GM12878 (cell line): ENCODE measurements around the gene TACR2. TPM values are rescaled to one million over a fixed set of nuclear protein-coding genes. Genes with fewer than 3 reads are reported as not detected.

Source experiments
- ATAC-seq: fragments of 200-7000 bp; cut with Tn5 transposase; 3 replicates; pipeline ENCODE4 v1.9.1; 2020; ENCODE audit warnings: mild to moderate bottlenecking, moderate library complexity
- BruUV-seq: library from RNA; stranded (reverse); fragments of 400-500 nt; replicated peaks from 2 replicates; lab custom pipeline; 2021; lab: Mats Ljungman, UMichigan
- CTCF ChIA-PET: fragments of 300-600 bp; sonication (Branson Sonifier 250); formaldehyde crosslinking; extraction: SDS; loops from one replicate; lab custom pipeline; 2021; ENCODE audit warnings: inconsistent platforms; lab: Yijun Ruan, JAX
- POLR2A ChIA-PET: fragments of 350-600 bp; formaldehyde crosslinking; extraction: SDS; loops from one replicate; lab custom pipeline; 2021; ENCODE audit warnings: inconsistent platforms; lab: Charles Lee
- RAD21 ChIA-PET: fragments of 300-600 bp; sonication (Branson Sonifier 250); formaldehyde crosslinking; loops from one replicate; lab custom pipeline; 2023; ENCODE audit warnings: antibody characterized with exemption; ENCODE audit not compliant: unreplicated experiment; lab: Charles Lee
- SMC1A ChIA-PET: fragments of 300-600 bp; sonication (Branson Sonifier 250); formaldehyde crosslinking; loops from one replicate; lab custom pipeline; 2023; ENCODE audit not compliant: unreplicated experiment, uncharacterized antibody; lab: Charles Lee
- DNase-seq: peaks from one replicate; pipeline ENCODE4 v3.0.0-alpha.2; 2011; ENCODE audit warnings: low read depth, low spot score
- FAIRE-seq: peaks from 3 replicates; lab custom pipeline; 2011; peaks lifted over from hg19 to GRCh38; lab: Jason Lieb, UNC
- H2AFZ ChIP-seq: 2 replicates; pipeline ENCODE4 v1.6.0; 2011; ENCODE audit warnings: low read depth, low read length, control low read depth; ENCODE audit not compliant: control insufficient read depth
- H3K27ac ChIP-seq: 2 replicates; pipeline ENCODE4 v1.5.1; 2011; ENCODE audit warnings: control low read depth; ENCODE audit not compliant: control insufficient read depth, insufficient read depth
- H3K27me3 ChIP-seq, 2 experiments: replicated peaks in 1 of 2; 2 replicates each; pipeline versions ENCODE4 v1.6.0 to v1.6.1; 2011; ENCODE audit warnings: low read length in 1 of 2; ENCODE audit not compliant: control insufficient read depth in 2 of 2, insufficient read depth in 2 of 2
- H3K36me3 ChIP-seq, 2 experiments: 2 replicates each; pipeline ENCODE4 v1.5.1; 2011; ENCODE audit warnings: low read length in 1 of 2; ENCODE audit not compliant: control insufficient read depth in 2 of 2, insufficient read depth in 2 of 2
- H3K4me1 ChIP-seq: 2 replicates; pipeline ENCODE4 v1.6.1; 2011; ENCODE audit warnings: mild to moderate bottlenecking, low read length, moderate library complexity, mixed read lengths; ENCODE audit not compliant: control insufficient read depth, insufficient read depth
- H3K4me2 ChIP-seq: 2 replicates; pipeline ENCODE4 v1.6.0; 2011; ENCODE audit warnings: control low read depth; ENCODE audit not compliant: control insufficient read depth, insufficient read depth
- H3K4me3 ChIP-seq: fragments of 200-600 bp; sonication (generic); 2 replicates; pipeline ENCODE4 v1.5.1; 2016
- H3K79me2 ChIP-seq: 2 replicates; pipeline ENCODE4 v1.6.0; 2011; ENCODE audit warnings: low read length; ENCODE audit not compliant: control insufficient read depth, insufficient read depth
- H3K9ac ChIP-seq: 2 replicates; pipeline ENCODE4 v1.8.0; 2011; ENCODE audit warnings: low read length, control low read depth, mixed read lengths; ENCODE audit not compliant: control insufficient read depth, insufficient read depth
- H3K9me3 ChIP-seq: replicated peaks from 3 replicates; pipeline ENCODE4 v1.5.1; 2011; ENCODE audit warnings: mild to moderate bottlenecking, low read length; ENCODE audit not compliant: control insufficient read depth, insufficient read depth
- H4K20me1 ChIP-seq: 2 replicates; pipeline ENCODE4 v1.6.0; 2011; ENCODE audit not compliant: control insufficient read depth, insufficient read depth
- IKZF1 ChIP-seq: fragments of 450-650 bp; conservative IDR thresholded peaks from 2 replicates; pipeline ENCODE4 v1.6.1; 2017; ENCODE audit warnings: antibody characterized with exemption, mild to moderate bottlenecking
- IRF3 ChIP-seq: fragments of 450-650 bp; IDR thresholded peaks from 2 replicates; pipeline ENCODE4 v1.6.1; 2014; ENCODE audit warnings: mild to moderate bottlenecking
- KAT2A ChIP-seq: conservative IDR thresholded peaks from 2 replicates; pipeline ENCODE4 v1.6.1; 2011; ENCODE audit warnings: low read depth, low read length; ENCODE audit not compliant: control insufficient read depth
- MLLT1 ChIP-seq: fragments of 450-650 bp; IDR thresholded peaks from 2 replicates; pipeline ENCODE4 v1.6.1; 2016; ENCODE audit warnings: mild to moderate bottlenecking
- SPI1 ChIP-seq: IDR thresholded peaks from 2 replicates; pipeline ENCODE4 v1.6.1; 2011; ENCODE audit warnings: low read depth, mild to moderate bottlenecking, low read length, moderate library complexity, borderline replicate concordance; ENCODE audit not compliant: insufficient read depth
- ZNF207 ChIP-seq: fragments of 450-650 bp; IDR thresholded peaks from 2 replicates; pipeline ENCODE4 v1.6.1; 2014; ENCODE audit warnings: antibody characterized with exemption, mild to moderate bottlenecking, borderline replicate concordance
- WGBS: methylation state at CpG from one replicate; pipeline ENCODE4 v1.1.6; 2016; ENCODE audit warnings: low lambda C conversion rate; ENCODE audit not compliant: insufficient replicate concordance, insufficient coverage; ENCODE audit errors: missing lambda C conversion rate; 5-methylcytosine and 5-hydroxymethylcytosine counted together
- in situ Hi-C: fragments of 300-500 bp; cut with MboI; formaldehyde crosslinking; loops from 9 replicates; pipeline ENCODE4 v1.14.3; 2018; ENCODE audit warnings: mixed read lengths
- intact Hi-C: fragments of 100-400 bp; cut with micrococcal nuclease; formaldehyde crosslinking; loops from one replicate; pipeline ENCODE4 v1.14.2; 2022; ENCODE audit not compliant: unreplicated experiment
- polyA plus RNA-seq, 11 experiments: library from polyadenylated mRNA; depleted of rRNA in 4 of 11; unstranded in 6 of 11; stranded (reverse) in 5 of 11; fragments of >200 nt; fragmentation: Nextera tagmentation in 4 of 11; fragmentation: Illumina TruSeq in 1 of 11; extraction: Ambion mirVana in 4 of 11; extraction: Trizol in 1 of 11; gene quantifications; 1 replicate in 1 of 11; 2 replicates in 10 of 11; pipeline versions ENCODE4 v1.2.1 to v1.2.3, GENCODE V29; 2011 to 2016; ENCODE audit warnings: inconsistent platforms in 2 of 11, missing spikeins in 2 of 11, low read depth in 1 of 11
- total RNA-seq, 4 experiments: library from RNA; depleted of rRNA in 3 of 4; stranded (reverse); fragments of >200 nt in 3 of 4; fragmentation: Illumina TruSeq in 1 of 4; extraction: Trizol in 1 of 4; gene quantifications; 2 replicates each; pipeline versions ENCODE4 v1.2.1 to v1.2.3, GENCODE V29; 2013 to 2021
- TF ChIP-seq, protein P1 (sequence below): fragments of 450-650 bp; IDR thresholded peaks from 2 replicates; pipeline ENCODE4 v1.6.1; 2017; ENCODE audit warnings: mild to moderate bottlenecking, moderate library complexity

The TACR2 gene
- total and polyA plus RNA-seq, 10 of the 15 experiments (the other 5 are each of a cell fraction or from before 2014, with no cell fraction given): 0.11 TPM; not detected in 9

- no peak overlapping the region for H3K4me3 ChIP-seq
- in situ Hi-C loops: no loop called here
- no TSS peak for BruUV-seq
- POLR2A ChIA-PET: no interaction called here
- H3K27me3 ChIP-seq: no peaks in the 10 kb centered on the region
- H3K9ac ChIP-seq: no peak overlapping the region
- RAD21 ChIA-PET: no interaction called here
- H3K4me1 ChIP-seq: peaks cover 19% of the 10 kb centered on the region
- no peaks in the 10 kb centered on the region; a peak in 1 of 4 replicates for H3K36me3 ChIP-seq
- H3K4me2 ChIP-seq: no peak overlapping the region
- H4K20me1 ChIP-seq: no peaks in the 10 kb centered on the region
- no peaks in the 10 kb centered on the region for H3K9me3 ChIP-seq
- TF ChIP-seq ZNF207: no peak
- intact Hi-C loops: no loop called here
- H3K27ac ChIP-seq: no peak overlapping the region
- FAIRE-seq: no peak
- CTCF ChIA-PET: interaction anchor here (0.6 to 2.1 kb wide), 2 partner anchors 9 to 326 kb away, joined by 3 to 11 read pairs; no protein-coding TSS in a partner anchor
- WGBS: 48% methylated on average over 8 of the region's 8 CpGs
- SMC1A ChIA-PET: no interaction called here
- no peak overlapping the region for H2AFZ ChIP-seq
- H3K79me2 ChIP-seq: no peaks in the 10 kb centered on the region
- ATAC-seq: no peak
- no peak for DNase-seq
Observed at GRCh38 chr10:69459101-69459790, 42.5 kb upstream of the TACR2 start.

DNA sequence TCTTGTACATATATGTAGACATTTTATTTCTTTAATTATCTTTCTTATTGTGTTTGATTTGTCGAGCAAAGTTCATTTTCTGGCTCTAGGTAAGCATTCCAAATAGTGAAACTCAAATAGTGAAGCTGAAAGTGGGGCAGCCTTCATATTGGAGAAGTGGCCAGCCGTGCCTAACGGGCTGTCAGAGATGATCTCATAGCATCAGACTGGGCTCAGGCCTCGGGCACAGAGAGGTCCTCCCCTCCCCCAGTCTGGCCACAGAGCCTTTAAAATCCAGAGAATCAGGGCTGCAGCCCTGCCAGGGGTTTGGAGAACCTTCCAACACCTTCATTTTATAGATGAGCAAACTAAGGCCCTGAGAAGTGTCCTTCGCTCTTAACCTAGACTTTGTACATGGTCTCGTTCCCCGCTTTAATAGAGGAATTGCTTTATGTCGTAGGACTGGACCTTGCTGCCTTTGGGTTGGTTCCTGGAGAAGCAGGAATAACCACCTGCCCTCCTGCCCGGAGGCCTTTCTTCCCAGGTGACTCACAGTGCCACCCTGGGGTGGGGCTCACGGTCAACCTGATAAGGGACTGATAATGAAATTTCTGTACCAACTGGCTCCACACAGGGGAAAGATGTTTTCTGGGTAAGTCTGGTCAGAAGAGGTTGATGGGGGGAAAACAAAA lies 41.8 kb upstream of the TACR2 start:
- Histone ChIP-seq H3K27ac (no peak overlapping the region), H3K36me3 (no peaks in the 10 kb centered on the region; a peak in 1 of 4 replicates), H3K27me3 (no peaks in the 10 kb centered on the region), H3K4me2 (no peak overlapping the region; the same call in 1 of the 2 replicates), H4K20me1 (no peaks in the 10 kb centered on the region), H3K4me1 (peaks cover 15% of the 10 kb centered on the region), H2AFZ (no peak overlapping the region), H3K4me3 (no peak overlapping the region), H3K9ac (no peak overlapping the region), H3K9me3 (no peaks in the 10 kb centered on the region), H3K79me2 (no peaks in the 10 kb centered on the region)
- POLR2A ChIA-PET: interaction anchor here (1.1 to 2.1 kb wide), 2 partner anchors 10 to 11 kb away, joined by 4 to 5 read pairs; no protein-coding TSS in a partner anchor
- intact Hi-C loops (no loop called here), in situ Hi-C loops (no loop called here)
- DNase-seq: no peak
- SMC1A ChIA-PET: interaction anchor here (2.2 kb wide), 1 partner anchor 12 kb away, joined by 6 read pairs; no protein-coding TSS in a partner anchor
- peak; percentile 66 for ATAC-seq
- FAIRE-seq: no peak
- CTCF ChIA-PET: interaction anchor here (0.6 to 1.2 kb wide), 3 partner anchors 10 to 326 kb away, joined by 3 read pairs; no protein-coding TSS in a partner anchor
- RAD21 ChIA-PET: no interaction called here
- BruUV-seq: no TSS peak
- 42% methylated on average over 10 of the region's 10 CpGs for WGBS
- TF ChIP-seq IKZF1 (peak; percentile 21; the same call in 1 of the 2 replicates), IRF3 (no peak), SPI1 (peak; percentile 33; the same call in 1 of the 2 replicates), KAT2A (no peak), MLLT1 (no peak)
- TF ChIP-seq, protein P1, sequence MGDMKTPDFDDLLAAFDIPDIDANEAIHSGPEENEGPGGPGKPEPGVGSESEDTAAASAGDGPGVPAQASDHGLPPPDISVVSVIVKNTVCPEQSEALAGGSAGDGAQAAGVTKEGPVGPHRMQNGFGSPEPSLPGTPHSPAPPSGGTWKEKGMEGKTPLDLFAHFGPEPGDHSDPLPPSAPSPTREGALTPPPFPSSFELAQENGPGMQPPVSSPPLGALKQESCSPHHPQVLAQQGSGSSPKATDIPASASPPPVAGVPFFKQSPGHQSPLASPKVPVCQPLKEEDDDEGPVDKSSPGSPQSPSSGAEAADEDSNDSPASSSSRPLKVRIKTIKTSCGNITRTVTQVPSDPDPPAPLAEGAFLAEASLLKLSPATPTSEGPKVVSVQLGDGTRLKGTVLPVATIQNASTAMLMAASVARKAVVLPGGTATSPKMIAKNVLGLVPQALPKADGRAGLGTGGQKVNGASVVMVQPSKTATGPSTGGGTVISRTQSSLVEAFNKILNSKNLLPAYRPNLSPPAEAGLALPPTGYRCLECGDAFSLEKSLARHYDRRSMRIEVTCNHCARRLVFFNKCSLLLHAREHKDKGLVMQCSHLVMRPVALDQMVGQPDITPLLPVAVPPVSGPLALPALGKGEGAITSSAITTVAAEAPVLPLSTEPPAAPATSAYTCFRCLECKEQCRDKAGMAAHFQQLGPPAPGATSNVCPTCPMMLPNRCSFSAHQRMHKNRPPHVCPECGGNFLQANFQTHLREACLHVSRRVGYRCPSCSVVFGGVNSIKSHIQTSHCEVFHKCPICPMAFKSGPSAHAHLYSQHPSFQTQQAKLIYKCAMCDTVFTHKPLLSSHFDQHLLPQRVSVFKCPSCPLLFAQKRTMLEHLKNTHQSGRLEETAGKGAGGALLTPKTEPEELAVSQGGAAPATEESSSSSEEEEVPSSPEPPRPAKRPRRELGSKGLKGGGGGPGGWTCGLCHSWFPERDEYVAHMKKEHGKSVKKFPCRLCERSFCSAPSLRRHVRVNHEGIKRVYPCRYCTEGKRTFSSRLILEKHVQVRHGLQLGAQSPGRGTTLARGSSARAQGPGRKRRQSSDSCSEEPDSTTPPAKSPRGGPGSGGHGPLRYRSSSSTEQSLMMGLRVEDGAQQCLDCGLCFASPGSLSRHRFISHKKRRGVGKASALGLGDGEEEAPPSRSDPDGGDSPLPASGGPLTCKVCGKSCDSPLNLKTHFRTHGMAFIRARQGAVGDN: no peak
